ENCODE measurements around the gene LRRC8E.
A peak's percentile ranks its signal among the peaks of the same experiment; 100 is the strongest.

The LRRC8E gene

GRCh38 chr19:7920519-7921301 lies 32.4 kb downstream of the LRRC8E start:
- DNase-seq (ENCODE audit: low read depth) = peak; percentile 97

- DNase-seq (ENCODE audit: low read depth) = no peak
Observed at GRCh38 chr19:7921302-7921966, 33.1 kb downstream of the LRRC8E start.

GRCh38 chr19:7921967-7922835 lies 33.9 kb downstream of the LRRC8E start:
- no peak for DNase-seq (ENCODE audit: low read depth)

- DNase-seq (ENCODE audit: low read depth) = no peak
Observed at GRCh38 chr19:7922836-7923195, 34.5 kb downstream of the LRRC8E start.

GRCh38 chr19:7923295-7924191 lies 35.2 kb downstream of the LRRC8E start:
- no peak for DNase-seq (ENCODE audit: low read depth)

- DNase-seq (ENCODE audit: low read depth) = no peak
Observed at GRCh38 chr19:7924241-7924640, 35.9 kb downstream of the LRRC8E start.

GRCh38 chr19:7924651-7925170 lies 36.4 kb downstream of the LRRC8E start:
- no peak for DNase-seq (ENCODE audit: low read depth)

- peak; percentile 83 for DNase-seq (ENCODE audit: low read depth)
Observed at GRCh38 chr19:7925171-7925851, 37.0 kb downstream of the LRRC8E start.

- DNase-seq (ENCODE audit: low read depth) = peak; percentile 67
Observed at GRCh38 chr19:7926021-7926726, 37.9 kb downstream of the LRRC8E start, which contains the start of gene CTXN1. Gene CTXN1 (minus strand): TSS chr19:7926135. CDS start chr19:7925538, 597 bp downstream.

GRCh38 chr19:7926727-7927604 lies 38.7 kb downstream of the LRRC8E start:
- no peak for DNase-seq (ENCODE audit: low read depth)

- DNase-seq (ENCODE audit: low read depth) = no peak
Observed at GRCh38 chr19:7927605-7928333, 39.5 kb downstream of the LRRC8E start.

GRCh38 chr19:7928334-7928706 lies 40.0 kb downstream of the LRRC8E start:
- no peak for DNase-seq (ENCODE audit: low read depth)

GRCh38 chr19:7928741-7929701 lies 40.7 kb downstream of the LRRC8E start:
- DNase-seq (ENCODE audit: low read depth) = peak; percentile 91

GRCh38 chr19:7930030-7930429 lies 41.7 kb downstream of the LRRC8E start:
- peak; percentile 25 for DNase-seq (ENCODE audit: low read depth)

- no peak for DNase-seq (ENCODE audit: low read depth)
Observed at GRCh38 chr19:7930765-7931164, 42.5 kb downstream of the LRRC8E start.

- DNase-seq (ENCODE audit: low read depth) = no peak
Observed at GRCh38 chr19:7931221-7932061, 43.1 kb downstream of the LRRC8E start.
